ENCODE results near the gene MATN4.

Gene MATN4

GRCh38 chr20:45253261-45253660 is 54.8 kb downstream of the MATN4 start:
- Histone ChIP-seq H3K9me3 (ENCODE audit: low read length) (no peaks in the 10 kb centered on the region), H2AFZ (ENCODE audit: low read length) (no peak overlapping the region), H3K4me3 (ENCODE audit: low read depth, low read length, poor library complexity, severe bottlenecking) (no peak overlapping the region), H3K9me2 (ENCODE audit: low read depth, low read length) (no peaks in the 10 kb centered on the region), H3K4me2 (ENCODE audit: low read length) (no peak overlapping the region), H3K79me2 (ENCODE audit: insufficient read depth, low read length) (no peaks in the 10 kb centered on the region), H3K9ac (ENCODE audit: low read length) (no peak overlapping the region), H3K36me3 (ENCODE audit: insufficient read depth, low read length) (no peaks in the 10 kb centered on the region), H3K27ac (ENCODE audit: low read depth, low read length, poor library complexity, severe bottlenecking) (no peak overlapping the region), H3K27me3 (ENCODE audit: insufficient read depth, low read length) (no peaks in the 10 kb centered on the region), H3K4me1 (ENCODE audit: insufficient read depth, low read length, severe bottlenecking) (no peaks in the 10 kb centered on the region), H4K20me1 (ENCODE audit: insufficient read depth, low read length) (no peaks in the 10 kb centered on the region), H3F3A (ENCODE audit: insufficient read depth, low read length) (no peaks in the 10 kb centered on the region)
- TF ChIP-seq CTCF (IDR thresholded peaks at IDR 0.05; ENCODE audit: low read length) (no peak), EZH2 (IDR thresholded peaks at IDR 0.05; ENCODE audit: borderline replicate concordance, low read length) (no peak)

DNA sequence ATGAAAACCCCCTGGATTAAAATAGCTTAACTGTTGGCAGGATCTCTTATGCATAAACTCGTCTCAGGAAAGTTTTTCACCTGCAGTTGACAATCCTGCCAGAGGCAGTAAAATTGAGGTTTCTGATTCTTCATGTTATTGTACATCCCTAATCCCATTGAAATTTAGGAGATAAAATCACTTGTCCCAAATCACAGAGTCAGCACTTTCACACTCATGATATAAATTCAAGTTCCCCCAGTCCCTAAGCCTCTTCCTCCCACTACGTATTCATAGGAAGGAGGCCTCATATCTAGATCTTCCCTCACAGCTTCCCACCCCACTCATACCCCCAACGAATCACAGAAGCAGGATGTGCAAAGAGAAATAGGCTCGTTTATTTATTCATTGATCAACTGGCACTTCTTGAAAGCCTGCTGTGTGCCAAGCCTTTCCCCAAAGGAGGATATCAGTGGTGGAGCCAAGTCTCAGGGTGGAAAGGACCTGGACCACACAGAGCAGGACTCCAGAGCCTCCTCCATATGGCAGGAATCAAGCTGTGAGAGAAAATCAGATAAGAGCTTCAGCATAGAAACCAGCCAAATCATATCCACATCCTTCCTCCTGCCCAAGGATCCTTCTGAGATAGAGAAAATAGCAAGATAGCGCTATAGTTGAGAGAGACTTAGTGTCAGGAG is 56.1 kb downstream of the MATN4 start:
- Histone ChIP-seq H3K4me3 (ENCODE audit: low read depth, low read length, poor library complexity, severe bottlenecking) (no peak overlapping the region), H3F3A (ENCODE audit: insufficient read depth, low read length) (no peaks in the 10 kb centered on the region), H3K36me3 (ENCODE audit: insufficient read depth, low read length) (no peaks in the 10 kb centered on the region), H3K79me2 (ENCODE audit: insufficient read depth, low read length) (no peaks in the 10 kb centered on the region), H3K9me3 (ENCODE audit: low read length) (no peaks in the 10 kb centered on the region), H2AFZ (ENCODE audit: low read length) (no peak overlapping the region), H3K9me2 (ENCODE audit: low read depth, low read length) (no peaks in the 10 kb centered on the region), H3K27ac (ENCODE audit: low read depth, low read length, poor library complexity, severe bottlenecking) (no peak overlapping the region), H3K4me2 (ENCODE audit: low read length) (no peak overlapping the region), H3K9ac (ENCODE audit: low read length) (no peak overlapping the region), H4K20me1 (ENCODE audit: insufficient read depth, low read length) (no peaks in the 10 kb centered on the region), H3K27me3 (ENCODE audit: insufficient read depth, low read length) (no peaks in the 10 kb centered on the region), H3K4me1 (ENCODE audit: insufficient read depth, low read length, severe bottlenecking) (no peaks in the 10 kb centered on the region)
- TF ChIP-seq CTCF (IDR thresholded peaks at IDR 0.05; ENCODE audit: low read length) (no peak), EZH2 (IDR thresholded peaks at IDR 0.05; ENCODE audit: borderline replicate concordance, low read length) (no peak)

DNA sequence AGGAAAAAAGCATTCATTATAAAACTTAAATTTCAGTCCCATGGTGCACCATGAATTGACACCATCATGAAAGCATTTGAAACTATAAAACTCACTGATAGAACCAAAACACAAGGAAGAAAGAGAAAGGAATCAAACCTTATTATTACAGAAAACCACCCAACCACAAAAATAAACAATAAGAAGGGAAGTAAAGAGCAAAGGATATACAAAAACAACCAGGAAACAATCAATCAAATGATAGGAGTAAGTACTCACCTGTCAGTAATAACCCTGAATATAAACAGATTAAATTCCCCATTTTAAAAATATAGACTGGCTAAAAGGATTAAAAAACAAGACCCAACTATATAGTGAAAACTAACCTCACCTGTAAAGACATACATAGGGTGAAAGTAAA is 59.5 kb downstream of the MATN4 start:
- no peaks in the 10 kb centered on the region for H3K36me3 ChIP-seq (ENCODE audit: insufficient read depth, low read length)
- no peak overlapping the region for H2AFZ ChIP-seq (ENCODE audit: low read length)
- no peaks in the 10 kb centered on the region for H3F3A ChIP-seq (ENCODE audit: insufficient read depth, low read length)
- no peaks in the 10 kb centered on the region for H3K79me2 ChIP-seq (ENCODE audit: insufficient read depth, low read length)
- no peak overlapping the region for H3K27ac ChIP-seq (ENCODE audit: low read depth, low read length, poor library complexity, severe bottlenecking)
- no peaks in the 10 kb centered on the region for H3K9me3 ChIP-seq (ENCODE audit: low read length)
- no peaks in the 10 kb centered on the region for H4K20me1 ChIP-seq (ENCODE audit: insufficient read depth, low read length)
- no peaks in the 10 kb centered on the region for H3K9me2 ChIP-seq (ENCODE audit: low read depth, low read length)
- TF ChIP-seq EZH2 (IDR thresholded peaks at IDR 0.05; ENCODE audit: borderline replicate concordance, low read length) (no peak), CTCF (IDR thresholded peaks at IDR 0.05; ENCODE audit: low read length) (no peak)
- no peaks in the 10 kb centered on the region for H3K4me1 ChIP-seq (ENCODE audit: insufficient read depth, low read length, severe bottlenecking)
- H3K4me2 ChIP-seq (ENCODE audit: low read length) = no peak overlapping the region
- no peak overlapping the region for H3K9ac ChIP-seq (ENCODE audit: low read length)
- H3K27me3 ChIP-seq (ENCODE audit: insufficient read depth, low read length) = no peaks in the 10 kb centered on the region
- no peak overlapping the region for H3K4me3 ChIP-seq (ENCODE audit: low read depth, low read length, poor library complexity, severe bottlenecking)
